Trophoblast cell (in vitro differentiated cells and primary cell): ENCODE results near the gene CCDC40.

Experiments
- DNase-seq, 2 donors: peaks; one replicate each; pipeline ENCODE4 v3.0.0-alpha.2; 2016
- H2AFZ ChIP-seq: 2 replicates; pipeline ENCODE4 v1.6.1; 2013; ENCODE audit warnings: low read length, moderate library complexity, mild to moderate bottlenecking; ENCODE audit not compliant: insufficient read depth, poor library complexity
- H2AK5ac ChIP-seq: 2 replicates; pipeline ENCODE4 v1.6.1; 2013; ENCODE audit warnings: mild to moderate bottlenecking, low read length
- H2BK120ac ChIP-seq: 2 replicates; pipeline ENCODE4 v1.6.1; 2013; ENCODE audit warnings: low read length, mild to moderate bottlenecking, moderate library complexity; ENCODE audit not compliant: insufficient read depth, poor library complexity
- H2BK12ac ChIP-seq: 2 replicates; pipeline ENCODE4 v1.6.1; 2013; ENCODE audit warnings: mild to moderate bottlenecking, low read length, moderate library complexity
- H2BK5ac ChIP-seq: 2 replicates; pipeline ENCODE4 v1.6.1; 2013; ENCODE audit warnings: low read length, low read depth, moderate library complexity, mild to moderate bottlenecking; ENCODE audit not compliant: poor library complexity
- H3K14ac ChIP-seq: 2 replicates; pipeline ENCODE4 v1.6.1; 2013; ENCODE audit warnings: mild to moderate bottlenecking, low read length
- H3K18ac ChIP-seq: 2 replicates; pipeline ENCODE4 v1.6.1; 2013; ENCODE audit warnings: mild to moderate bottlenecking, low read length
- H3K23ac ChIP-seq: 2 replicates; pipeline ENCODE4 v1.6.1; 2013; ENCODE audit warnings: low read length
- H3K27ac ChIP-seq: 2 replicates; pipeline ENCODE4 v1.5.1; 2013; ENCODE audit warnings: low read depth, mild to moderate bottlenecking, inconsistent platforms, low read length, moderate library complexity
- H3K27me3 ChIP-seq: 2 replicates; pipeline ENCODE4 v1.6.1; 2013; ENCODE audit warnings: inconsistent platforms, mild to moderate bottlenecking, low read length, moderate library complexity; ENCODE audit not compliant: insufficient read depth
- H3K36me3 ChIP-seq, 2 experiments: 1 replicate in 1 of 2; 2 replicates in 1 of 2; pipeline ENCODE4 v1.6.1; 2013; ENCODE audit warnings: low read length in 2 of 2, mild to moderate bottlenecking in 2 of 2, moderate library complexity in 1 of 2; ENCODE audit not compliant: insufficient read depth in 2 of 2, control insufficient read depth in 1 of 2
- H3K4ac ChIP-seq: 2 replicates; pipeline ENCODE4 v1.6.1; 2013; ENCODE audit warnings: low read depth, mild to moderate bottlenecking, low read length, moderate library complexity
- H3K4me1 ChIP-seq, 2 experiments: 1 replicate in 1 of 2; 2 replicates in 1 of 2; pipeline ENCODE4 v1.6.1; 2013; ENCODE audit warnings: low read length in 2 of 2, mild to moderate bottlenecking in 2 of 2, moderate library complexity in 1 of 2; ENCODE audit not compliant: insufficient read depth in 2 of 2, control insufficient read depth in 1 of 2
- H3K4me2 ChIP-seq: 2 replicates; pipeline ENCODE4 v1.6.1; 2013; ENCODE audit warnings: inconsistent platforms, mild to moderate bottlenecking, low read length, moderate library complexity
- H3K4me3 ChIP-seq: 2 replicates; pipeline ENCODE4 v1.5.1; 2013; ENCODE audit warnings: mild to moderate bottlenecking, low read depth, low read length, inconsistent platforms
- H3K79me1 ChIP-seq: one replicate; pipeline ENCODE4 v1.6.1; 2013; ENCODE audit warnings: low read length
- H3K79me2 ChIP-seq: 2 replicates; pipeline ENCODE4 v1.6.1; 2013; ENCODE audit warnings: low read length, mild to moderate bottlenecking; ENCODE audit not compliant: control insufficient read depth, insufficient read depth, poor library complexity
- H3K9ac ChIP-seq: 2 replicates; pipeline ENCODE4 v1.6.1; 2013; ENCODE audit warnings: mild to moderate bottlenecking, low read length
- H3K9me3 ChIP-seq: 2 replicates; pipeline ENCODE4 v1.6.1; 2013; ENCODE audit warnings: low read depth, mild to moderate bottlenecking, control low read depth, inconsistent platforms, low read length; ENCODE audit not compliant: insufficient read depth
- H4K12ac ChIP-seq: 2 replicates; pipeline ENCODE4 v1.6.1; 2013; ENCODE audit warnings: low read depth, mild to moderate bottlenecking, low read length, moderate library complexity
- H4K8ac ChIP-seq: 2 replicates; pipeline ENCODE4 v1.6.1; 2013; ENCODE audit warnings: low read depth, mild to moderate bottlenecking, low read length, moderate library complexity
- H4K91ac ChIP-seq: one replicate; pipeline ENCODE4 v1.6.1; 2013; ENCODE audit warnings: low read depth, mild to moderate bottlenecking, low read length, moderate library complexity
- WGBS: extraction: QIAGEN DNeasy Blood & Tissue Kit; methylation state at CpG from one replicate; pipeline ENCODE4 v1.1.7; 2013; ENCODE audit warnings: missing lambda C conversion rate; ENCODE audit not compliant: insufficient read length, insufficient coverage; ENCODE audit errors: extremely low coverage; 5-methylcytosine and 5-hydroxymethylcytosine counted together

CCDC40 gene

GRCh38 chr17:80106176-80106575 lies 69.7 kb downstream of the CCDC40 start:
- Histone ChIP-seq H4K91ac (no peak overlapping the region), H4K8ac (no peak overlapping the region), H3K36me3 (peaks cover 0 to 4% of the 10 kb centered on the region in 2 experiments), H3K4ac (no peak overlapping the region), H3K27me3 (no peaks in the 10 kb centered on the region), H3K18ac (no peak overlapping the region), H3K14ac (no peak overlapping the region), H3K23ac (no peak overlapping the region), H2BK5ac (no peak overlapping the region), H3K9ac (no peak overlapping the region), H3K27ac (no peak overlapping the region), H3K79me1 (peaks cover 6% of the 10 kb centered on the region), H3K79me2 (peaks cover 8% of the 10 kb centered on the region), H3K4me3 (no peak overlapping the region), H2AK5ac (no peak overlapping the region), H3K4me2 (no peak overlapping the region), H4K12ac (no peak overlapping the region), H2BK12ac (no peak overlapping the region), H3K4me1 (peaks cover 16 to 23% of the 10 kb centered on the region in 2 experiments), H3K9me3 (peaks cover 3% of the 10 kb centered on the region), H2BK120ac (no peak overlapping the region), H2AFZ (no peak overlapping the region)
- no peak for DNase-seq
- WGBS = no CpG with 5 or more reads among the region's 10 CpGs

GRCh38 chr17:80106751-80107150 lies 70.3 kb downstream of the CCDC40 start:
- Histone ChIP-seq H2BK12ac (no peak overlapping the region), H3K79me2 (peaks cover 4% of the 10 kb centered on the region), H2AK5ac (no peak overlapping the region), H3K36me3 (peaks cover 0 to 4% of the 10 kb centered on the region in 2 experiments), H3K4ac (no peak overlapping the region), H3K4me1 (peaks cover 22 to 29% of the 10 kb centered on the region in 2 experiments), H2AFZ (no peak overlapping the region), H3K9me3 (peaks cover 2% of the 10 kb centered on the region), H4K12ac (no peak overlapping the region), H3K27me3 (no peaks in the 10 kb centered on the region), H3K9ac (no peak overlapping the region), H3K14ac (no peak overlapping the region), H3K23ac (no peak overlapping the region), H3K18ac (no peak overlapping the region), H3K4me2 (no peak overlapping the region), H4K91ac (no peak overlapping the region), H3K79me1 (peaks cover 5% of the 10 kb centered on the region), H2BK5ac (no peak overlapping the region), H3K4me3 (no peak overlapping the region), H4K8ac (no peak overlapping the region), H2BK120ac (no peak overlapping the region), H3K27ac (no peak overlapping the region)
- DNase-seq = no peak
- no CpG with 5 or more reads among the region's 12 CpGs for WGBS

- no peaks in the 10 kb centered on the region for H3K27me3 ChIP-seq
- H3K4me1 ChIP-seq = peaks cover 24 to 31% of the 10 kb centered on the region in 2 experiments
- no peak overlapping the region for H3K9ac ChIP-seq
- peaks cover 9% of the 10 kb centered on the region for H3K79me1 ChIP-seq
- H2AK5ac ChIP-seq = no peak overlapping the region
- no peak overlapping the region for H4K8ac ChIP-seq
- H3K18ac ChIP-seq = no peak overlapping the region
- H2BK120ac ChIP-seq = no peak overlapping the region
- H3K27ac ChIP-seq = no peak overlapping the region
- H2BK5ac ChIP-seq = no peak overlapping the region
- WGBS = no CpG with 5 or more reads among the region's 46 CpGs
- no peak overlapping the region for H3K4me2 ChIP-seq
- peaks cover 2% of the 10 kb centered on the region for H3K9me3 ChIP-seq
- H4K12ac ChIP-seq = no peak overlapping the region
- no peak overlapping the region for H3K14ac ChIP-seq
- peaks cover 3% of the 10 kb centered on the region for H3K79me2 ChIP-seq
- H2AFZ ChIP-seq = no peak overlapping the region
- H3K4me3 ChIP-seq = no peak overlapping the region
- no peak overlapping the region for H3K23ac ChIP-seq
- H4K91ac ChIP-seq = no peak overlapping the region
- peaks cover 0 to 4% of the 10 kb centered on the region in 2 experiments for H3K36me3 ChIP-seq
- no peak overlapping the region for H2BK12ac ChIP-seq
- no peak overlapping the region for H3K4ac ChIP-seq
- no peak for DNase-seq
These were observed 71.0 kb downstream of the CCDC40 start for GRCh38 chr17:80107231-80108021.

GRCh38 chr17:80108036-80108971 lies 71.9 kb downstream of the CCDC40 start:
- Histone ChIP-seq H4K8ac (no peak overlapping the region), H3K9ac (no peak overlapping the region), H3K23ac (no peak overlapping the region), H2AK5ac (no peak overlapping the region), H3K14ac (no peak overlapping the region), H3K27me3 (no peaks in the 10 kb centered on the region), H3K18ac (no peak overlapping the region), H2BK5ac (no peak overlapping the region), H3K9me3 (peaks cover 2% of the 10 kb centered on the region), H2AFZ (no peak overlapping the region), H3K79me2 (peaks cover 3% of the 10 kb centered on the region), H3K4me1 (peaks cover 23 to 30% of the 10 kb centered on the region in 2 experiments), H3K79me1 (peaks cover 9% of the 10 kb centered on the region), H3K27ac (no peak overlapping the region), H3K4me3 (no peak overlapping the region), H2BK120ac (no peak overlapping the region), H4K91ac (no peak overlapping the region), H2BK12ac (no peak overlapping the region), H3K4ac (no peak overlapping the region), H4K12ac (no peak overlapping the region), H3K36me3 (peaks cover 3 to 4% of the 10 kb centered on the region in 2 experiments), H3K4me2 (no peak overlapping the region)
- no CpG with 5 or more reads among the region's 40 CpGs for WGBS
- no peak for DNase-seq
